SW 1271 (cell line): ENCODE measurements around the gene PLCG1.

Source experiments
- DNase-seq, 2 experiments: peaks; one replicate each; lab custom pipeline; 2025; lab: John Stamatoyannopoulos, UW

PLCG1 gene

GRCh38 chr20:41167118-41167470, 29.8 kb downstream of the PLCG1 start:
- no peak for DNase-seq

- no peak for DNase-seq
These were observed 30.3 kb downstream of the PLCG1 start for GRCh38 chr20:41167481-41168253.

- no peak for DNase-seq
These were observed 31.2 kb downstream of the PLCG1 start for GRCh38 chr20:41168281-41169161.

DNA sequence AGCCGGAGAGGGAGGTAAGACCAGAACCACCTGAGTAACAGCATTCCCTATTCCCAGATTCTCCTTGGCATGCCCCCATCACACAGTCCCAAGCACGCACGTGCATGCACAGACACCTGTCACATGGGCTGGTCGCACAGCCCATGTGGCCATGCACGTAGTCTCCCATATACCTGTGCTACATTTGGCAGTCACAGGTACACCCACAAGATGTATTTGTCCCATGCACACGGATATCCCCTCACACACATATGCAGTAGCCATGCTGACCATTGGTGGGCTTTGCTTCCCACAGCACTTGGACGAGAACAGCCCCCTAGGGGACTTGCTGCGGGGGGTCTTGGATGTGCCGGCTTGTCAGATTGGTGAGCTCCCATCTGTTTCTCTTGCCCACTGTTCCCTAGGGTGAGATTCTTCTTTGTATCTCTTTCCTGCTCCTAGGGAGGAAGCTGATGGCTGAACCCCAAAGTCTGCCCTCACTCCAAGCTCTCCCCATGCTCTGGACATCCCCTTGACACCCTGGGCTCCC, 31.9 kb downstream of the PLCG1 start:
- no peak for DNase-seq

GRCh38 chr20:41169791-41170351, 32.5 kb downstream of the PLCG1 start:
- DNase-seq: no peak

DNA sequence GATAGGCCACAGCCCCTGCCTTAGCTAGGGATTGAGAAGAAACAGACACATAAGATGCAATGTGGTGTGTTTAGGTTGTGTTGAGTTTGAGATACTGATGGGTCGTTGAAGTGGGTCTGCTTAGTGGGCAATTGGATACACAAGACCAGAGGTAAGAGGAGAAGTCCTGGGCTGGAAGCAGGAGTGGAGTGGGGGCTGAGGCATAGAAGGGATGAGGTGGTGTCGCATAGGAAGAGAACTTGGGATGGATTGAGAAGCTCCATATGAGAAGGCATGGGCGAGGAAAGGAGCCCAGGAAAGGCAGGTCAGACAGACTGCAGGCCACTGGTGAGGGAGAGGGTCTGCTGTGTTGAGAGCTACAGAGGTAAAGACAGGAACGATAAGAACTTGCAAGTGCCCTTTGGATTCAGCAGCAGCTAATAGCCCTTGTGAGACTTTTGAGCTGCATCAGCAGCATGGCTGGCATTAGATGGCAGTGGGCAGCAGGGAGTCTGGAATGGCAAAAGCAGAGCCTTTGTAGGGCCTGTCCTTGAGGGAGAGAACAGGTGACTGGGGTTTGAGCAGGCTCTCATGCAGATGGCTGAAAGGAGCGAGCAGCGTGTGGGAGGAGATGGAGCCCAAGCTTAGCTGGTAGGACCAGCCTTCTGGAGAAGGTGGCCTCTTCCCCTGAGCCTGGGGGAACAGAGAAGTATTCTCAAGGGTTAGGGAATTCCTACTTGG, 33.2 kb downstream of the PLCG1 start:
- DNase-seq: no peak

DNA sequence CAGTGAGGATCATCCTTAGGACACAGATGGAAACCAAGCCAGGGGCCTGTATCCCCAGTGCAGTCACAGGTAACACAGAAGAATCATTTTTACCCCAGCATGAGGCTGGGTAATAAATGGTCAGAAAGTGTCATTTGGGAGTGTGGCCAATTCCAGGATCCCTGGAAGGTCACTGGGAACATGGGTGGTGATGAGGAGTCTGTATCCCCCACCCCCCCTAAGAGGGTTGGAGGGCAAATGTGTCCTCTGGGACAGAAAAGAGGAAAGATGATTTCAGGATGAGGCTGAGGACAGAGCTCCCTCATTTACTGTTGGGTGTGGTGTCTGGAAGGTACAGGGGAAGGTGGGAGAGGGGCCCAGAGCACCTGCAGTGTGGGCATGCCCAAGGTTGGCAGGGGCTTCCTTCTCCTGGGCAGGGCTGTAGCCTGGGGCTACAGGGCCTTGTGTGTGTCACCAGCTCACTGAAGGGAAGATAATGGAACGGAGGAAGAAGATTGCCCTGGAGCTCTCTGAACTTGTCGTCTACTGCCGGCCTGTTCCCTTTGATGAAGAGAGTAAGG, 34.5 kb downstream of the PLCG1 start:
- DNase-seq: no peak

- DNase-seq: no peak
These were observed 35.2 kb downstream of the PLCG1 start for GRCh38 chr20:41172296-41173140.

GRCh38 chr20:41173161-41173721, 35.9 kb downstream of the PLCG1 start:
- peak in 1 of 2 experiments; percentile 54 for DNase-seq

- no peak for DNase-seq
These were observed 36.5 kb downstream of the PLCG1 start for GRCh38 chr20:41173791-41174341.

DNA sequence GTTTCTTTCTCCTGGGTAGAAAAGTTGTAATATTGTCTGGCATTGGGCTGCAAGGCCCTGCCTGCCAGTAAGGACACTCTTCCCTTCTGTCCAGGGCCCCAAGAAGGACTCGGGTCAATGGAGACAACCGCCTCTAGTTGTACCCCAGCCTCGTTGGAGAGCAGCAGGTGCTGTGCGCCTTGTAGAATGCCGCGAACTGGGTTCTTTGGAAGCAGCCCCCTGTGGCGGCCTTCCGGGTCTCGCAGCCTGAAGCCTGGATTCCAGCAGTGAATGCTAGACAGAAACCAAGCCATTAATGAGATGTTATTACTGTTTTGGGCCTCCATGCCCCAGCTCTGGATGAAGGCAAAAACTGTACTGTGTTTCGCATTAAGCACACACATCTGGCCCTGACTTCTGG, 37.0 kb downstream of the PLCG1 start:
- no peak for DNase-seq

DNA sequence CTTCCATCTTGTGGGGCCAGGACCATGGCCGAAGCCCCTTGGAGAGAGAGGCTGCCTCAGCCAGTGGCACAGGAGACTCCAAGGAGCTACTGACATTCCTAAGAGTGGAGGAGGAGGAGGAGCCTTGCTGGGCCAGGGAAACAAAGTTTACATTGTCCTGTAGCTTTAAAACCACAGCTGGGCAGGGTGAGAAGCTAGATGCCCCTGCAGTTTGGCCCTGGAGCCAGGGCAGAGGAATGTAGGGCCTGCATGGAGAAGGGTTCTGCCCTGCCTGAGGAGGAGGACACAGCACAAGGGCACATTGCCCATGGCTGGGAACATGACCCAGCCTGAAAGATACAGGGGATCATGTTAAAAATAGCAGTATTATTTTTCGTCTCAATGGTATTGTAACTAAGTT, 37.4 kb downstream of the PLCG1 start:
- DNase-seq: no peak

DNA sequence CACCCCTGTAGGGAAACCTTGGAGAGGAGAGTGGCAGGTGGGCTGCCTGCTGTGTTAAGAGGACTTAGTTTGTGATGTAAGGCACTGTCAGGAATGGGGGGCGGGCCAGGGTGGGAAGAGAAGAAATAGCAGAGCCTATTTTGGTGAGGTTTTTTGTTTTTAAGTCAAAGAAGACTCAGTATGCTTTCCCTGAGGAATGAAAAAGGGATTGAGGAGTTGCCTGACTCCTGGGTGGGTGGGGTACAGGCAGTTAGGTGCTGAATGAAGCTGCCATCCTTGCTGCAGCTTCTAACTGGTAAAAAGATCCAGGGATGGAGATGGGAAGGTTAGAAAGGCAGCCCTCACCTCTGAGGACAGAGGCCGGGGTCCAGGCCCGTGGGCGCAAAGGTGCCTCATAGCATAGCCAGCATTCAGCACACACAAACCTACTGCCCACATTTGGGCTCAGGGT, 37.9 kb downstream of the PLCG1 start:
- no peak for DNase-seq

DNA sequence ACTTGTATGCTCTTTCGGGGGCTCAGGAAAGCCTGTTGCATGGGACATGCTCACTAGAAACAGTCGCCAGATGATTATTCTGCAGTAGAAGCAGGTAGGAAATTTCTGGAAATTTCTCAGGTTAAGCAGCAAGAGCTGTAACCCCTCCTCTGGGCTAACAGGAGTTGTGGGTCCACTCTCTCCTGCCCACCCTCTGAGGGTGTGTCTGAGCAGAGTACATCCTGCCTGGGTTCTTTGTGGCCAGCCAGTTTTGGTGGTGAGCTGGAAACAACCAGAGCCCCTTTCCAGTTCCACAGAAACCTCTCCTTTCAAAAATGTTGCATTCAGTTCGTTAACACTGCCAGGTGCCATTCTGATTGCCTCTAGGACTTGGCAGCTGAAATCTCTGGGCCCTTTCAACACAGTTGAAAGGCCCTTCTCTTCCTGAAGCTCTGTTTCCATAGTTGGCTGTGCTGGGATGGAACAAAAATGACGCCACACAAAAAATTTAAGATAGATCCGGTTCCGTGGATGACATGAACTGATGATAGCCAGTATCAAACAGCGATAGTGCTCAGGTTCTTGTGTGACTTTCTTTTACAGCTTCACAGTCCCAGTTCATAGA, 38.5 kb downstream of the PLCG1 start:
- no peak for DNase-seq

- DNase-seq: no peak
These were observed 39.6 kb downstream of the PLCG1 start for GRCh38 chr20:41176711-41177552.

- peak in 1 of 2 experiments; percentile 16 for DNase-seq
These were observed 40.3 kb downstream of the PLCG1 start for GRCh38 chr20:41177636-41178035.

DNA sequence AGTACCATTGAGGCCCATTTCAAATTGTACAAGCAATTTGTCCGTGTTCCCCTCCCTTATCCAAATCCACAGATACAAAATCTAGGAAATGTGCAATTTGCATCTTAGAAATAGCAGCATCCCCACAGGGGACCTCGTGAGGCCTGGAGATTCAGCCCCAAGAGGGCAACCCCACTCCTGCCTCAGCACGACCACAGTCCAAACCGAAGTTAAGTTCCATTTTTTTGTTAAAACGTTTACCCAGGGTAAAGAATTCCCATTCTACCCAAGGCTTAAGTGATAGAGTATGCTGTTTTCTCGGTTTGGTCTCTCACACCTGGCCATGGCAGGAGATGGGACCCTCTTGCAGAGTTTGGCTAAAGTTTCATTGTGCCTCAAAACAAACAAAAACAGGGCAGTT, 41.2 kb downstream of the PLCG1 start:
- no peak for DNase-seq

GRCh38 chr20:41178904-41179432, 41.6 kb downstream of the PLCG1 start:
- no peak for DNase-seq
